ENCODE results near the gene ADIG. TPM values are rescaled to one million over a fixed set of nuclear protein-coding genes. Genes with fewer than 3 reads are reported as not detected.

Gene ADIG
- total RNA-seq, 2 experiments from 2014 or later: not detected

GRCh38 chr20:38586181-38586525, 5.2 kb downstream of the ADIG start:
- no peak for TF ChIP-seq CTCF (IDR thresholded peaks at IDR 0.05)
- POLR2A ChIA-PET: no interaction called here
- Mint-ChIP-seq H3K27me3 (peaks cover 8% of the 10 kb centered on the region), H3K36me3 (ENCODE audit: low read depth) (no peaks in the 10 kb centered on the region), H3K4me3 (no peak overlapping the region), H3K27ac (no peak overlapping the region), H3K9me3 (no peaks in the 10 kb centered on the region), H3K4me1 (ENCODE audit: low read depth) (no peaks in the 10 kb centered on the region)
- H3K9me3 ChIP-seq (ENCODE audit: control insufficient read depth in 1 of 2, insufficient read depth in 1 of 2, low read length in 2 of 2): peaks cover 0 to 7% of the 10 kb centered on the region in 2 experiments
- DNase-seq: no peak
- no peak overlapping the region for H3K4me3 ChIP-seq (ENCODE audit: low read length)
- no peak overlapping the region for H3K27ac ChIP-seq (ENCODE audit: low read depth in 1 of 2, low read length in 2 of 2)
- H3K36me3 ChIP-seq (ENCODE audit: insufficient read depth, low read length): no peaks in the 10 kb centered on the region
- intact Hi-C loops (cut with DNase I, micrococcal nuclease): no loop called here
- ATAC-seq (ENCODE audit: poor library complexity): no peak
- H3K27me3 ChIP-seq (ENCODE audit: control insufficient read depth in 1 of 2, insufficient read depth in 2 of 2, low read length in 2 of 2): peaks cover 0 to 5% of the 10 kb centered on the region in 2 experiments
- no peaks in the 10 kb centered on the region for H3K4me1 ChIP-seq (ENCODE audit: insufficient read depth, low read length)
- CTCF ChIA-PET: no interaction called here

- ChIA-PET POLR2A (no interaction called here), CTCF (no interaction called here)
- Histone ChIP-seq H3K27me3 (ENCODE audit: control insufficient read depth in 1 of 2, insufficient read depth in 2 of 2, low read length in 2 of 2) (peaks cover 0 to 5% of the 10 kb centered on the region in 2 experiments), H3K9me3 (ENCODE audit: control insufficient read depth in 1 of 2, insufficient read depth in 1 of 2, low read length in 2 of 2) (peaks cover 0 to 7% of the 10 kb centered on the region in 2 experiments), H3K27ac (ENCODE audit: low read depth in 1 of 2, low read length in 2 of 2) (no peak overlapping the region), H3K4me1 (ENCODE audit: insufficient read depth, low read length) (no peaks in the 10 kb centered on the region), H3K36me3 (ENCODE audit: insufficient read depth, low read length) (no peaks in the 10 kb centered on the region), H3K4me3 (ENCODE audit: low read length) (no peak overlapping the region)
- Mint-ChIP-seq H3K9me3 (no peaks in the 10 kb centered on the region), H3K36me3 (ENCODE audit: low read depth) (no peaks in the 10 kb centered on the region), H3K4me1 (ENCODE audit: low read depth) (no peaks in the 10 kb centered on the region), H3K4me3 (no peak overlapping the region), H3K27ac (no peak overlapping the region), H3K27me3 (peaks cover 8% of the 10 kb centered on the region)
- intact Hi-C loops (cut with DNase I, micrococcal nuclease): no loop called here
- TF ChIP-seq CTCF (IDR thresholded peaks at IDR 0.05): no peak
- ATAC-seq (ENCODE audit: poor library complexity): no peak
- no peak for DNase-seq
These were observed 7.3 kb downstream of the ADIG start for GRCh38 chr20:38588303-38588702.

- Histone ChIP-seq H3K27ac (ENCODE audit: low read depth in 1 of 2, low read length in 2 of 2) (no peak overlapping the region), H3K4me3 (ENCODE audit: low read length) (no peak overlapping the region), H3K27me3 (ENCODE audit: control insufficient read depth in 1 of 2, insufficient read depth in 2 of 2, low read length in 2 of 2) (peaks cover 0 to 1% of the 10 kb centered on the region in 2 experiments), H3K36me3 (ENCODE audit: insufficient read depth, low read length) (no peaks in the 10 kb centered on the region), H3K4me1 (ENCODE audit: insufficient read depth, low read length) (no peaks in the 10 kb centered on the region), H3K9me3 (ENCODE audit: control insufficient read depth in 1 of 2, insufficient read depth in 1 of 2, low read length in 2 of 2) (peaks cover 0 to 7% of the 10 kb centered on the region in 2 experiments)
- H3K4me3 Mint-ChIP-seq: no peak overlapping the region
- H3K27me3 Mint-ChIP-seq: peaks cover 8% of the 10 kb centered on the region
- no peaks in the 10 kb centered on the region for H3K36me3 Mint-ChIP-seq (ENCODE audit: low read depth)
- POLR2A ChIA-PET: no interaction called here
- H3K4me1 Mint-ChIP-seq (ENCODE audit: low read depth): no peaks in the 10 kb centered on the region
- no peaks in the 10 kb centered on the region for H3K9me3 Mint-ChIP-seq
- CTCF ChIA-PET: no interaction called here
- intact Hi-C loops (cut with DNase I, micrococcal nuclease): no loop called here
- ATAC-seq (ENCODE audit: poor library complexity) (no peak), DNase-seq (no peak)
- H3K27ac Mint-ChIP-seq: no peak overlapping the region
- TF ChIP-seq CTCF (IDR thresholded peaks at IDR 0.05): no peak
These were observed 8.4 kb downstream of the ADIG start for GRCh38 chr20:38589351-38589750.

Data from CD4-positive, alpha-beta T cell (primary cell).